Measurements from ENCODE around the gene HECTD4.
"Not testable (repeated sequence)": the region's sequence is repeated elsewhere in the genome, so short reads cannot be mapped to it uniquely, and the experiment has no call there.

The HECTD4 gene

GRCh38 chr12:112353393-112353792 is 28.8 kb downstream of the HECTD4 start:
- no peak for DNase-seq (ENCODE audit: low read depth)

GRCh38 chr12:112352921-112353320 is 29.3 kb downstream of the HECTD4 start:
- no peak for DNase-seq (ENCODE audit: low read depth)

- DNase-seq (ENCODE audit: low read depth): no peak
These were observed 31.3 kb downstream of the HECTD4 start for GRCh38 chr12:112350593-112351592.

- DNase-seq (ENCODE audit: low read depth): no peak
These were observed 32.8 kb downstream of the HECTD4 start for GRCh38 chr12:112349431-112349830.

- not testable (repeated sequence) for DNase-seq (ENCODE audit: low read depth)
These were observed 33.3 kb downstream of the HECTD4 start for GRCh38 chr12:112348926-112349325.

GRCh38 chr12:112347581-112347982 is 34.6 kb downstream of the HECTD4 start:
- DNase-seq (ENCODE audit: low read depth): peak; percentile 77

- no peak for DNase-seq (ENCODE audit: low read depth)
These were observed 36.0 kb downstream of the HECTD4 start for GRCh38 chr12:112346194-112346593.

GRCh38 chr12:112344220-112344619 is 38.0 kb downstream of the HECTD4 start:
- DNase-seq (ENCODE audit: low read depth): no peak

- DNase-seq (ENCODE audit: low read depth): no peak
These were observed 39.6 kb downstream of the HECTD4 start for GRCh38 chr12:112342587-112342986.

- DNase-seq (ENCODE audit: low read depth): no peak
These were observed 41.0 kb downstream of the HECTD4 start for GRCh38 chr12:112341046-112341825.

- no peak for DNase-seq (ENCODE audit: low read depth)
These were observed 42.0 kb downstream of the HECTD4 start for GRCh38 chr12:112340230-112340629.

- not testable (repeated sequence) for DNase-seq (ENCODE audit: low read depth)
These were observed 47.2 kb downstream of the HECTD4 start for GRCh38 chr12:112334999-112335398.

GRCh38 chr12:112333019-112333418 is 49.2 kb downstream of the HECTD4 start:
- no peak for DNase-seq (ENCODE audit: low read depth)

GRCh38 chr12:112331886-112332285 is 50.3 kb downstream of the HECTD4 start:
- no peak for DNase-seq (ENCODE audit: low read depth)

GRCh38 chr12:112330706-112331105 is 51.5 kb downstream of the HECTD4 start:
- DNase-seq (ENCODE audit: low read depth): no peak

GRCh38 chr12:112328456-112329124 is 53.6 kb downstream of the HECTD4 start:
- DNase-seq (ENCODE audit: low read depth): no peak

GRCh38 chr12:112327209-112327938 is 54.9 kb downstream of the HECTD4 start:
- no peak for DNase-seq (ENCODE audit: low read depth)

GRCh38 chr12:112325622-112326207 is 56.5 kb downstream of the HECTD4 start:
- no peak for DNase-seq (ENCODE audit: low read depth)

- no peak for DNase-seq (ENCODE audit: low read depth)
These were observed 57.1 kb downstream of the HECTD4 start for GRCh38 chr12:112325157-112325556.

- no peak for DNase-seq (ENCODE audit: low read depth)
These were observed 59.2 kb downstream of the HECTD4 start for GRCh38 chr12:112322882-112323547.

- no peak for DNase-seq (ENCODE audit: low read depth)
These were observed 59.8 kb downstream of the HECTD4 start for GRCh38 chr12:112322441-112322840.
